Activated T-cell treated with anti-CD3 and anti-CD28 coated beads for 48 hours (primary cell): Measurements from ENCODE around the gene LAPTM5.
"Not testable (repeated sequence)": the region's sequence is repeated elsewhere in the genome, so short reads cannot be mapped to it uniquely, and the experiment has no call there.

Source experiments
- DNase-seq: peaks from one replicate; pipeline ENCODE4 v3.0.0-alpha.2; 2020; ENCODE audit warnings: low read depth

The LAPTM5 gene

DNA sequence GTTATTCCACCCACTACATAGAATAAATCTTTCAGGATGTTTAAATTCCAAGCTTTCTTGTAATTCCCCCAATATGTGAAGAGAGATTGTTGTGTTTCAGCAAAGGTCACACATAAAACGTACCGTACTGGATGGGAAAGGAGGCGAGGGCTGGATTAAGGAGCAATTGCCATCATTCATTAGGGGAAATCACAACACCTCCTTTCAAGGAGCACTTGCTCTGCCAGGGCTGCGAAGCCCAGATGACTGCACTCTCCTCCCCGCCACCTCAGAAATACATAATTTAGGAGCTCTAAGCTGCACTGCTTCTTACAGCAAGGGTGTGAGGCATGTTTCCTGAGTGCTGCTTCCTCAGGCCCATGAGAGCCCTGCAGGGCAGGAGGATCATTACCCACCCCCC lies 63.8 kb downstream of the LAPTM5 start:
- DNase-seq: no peak

DNA sequence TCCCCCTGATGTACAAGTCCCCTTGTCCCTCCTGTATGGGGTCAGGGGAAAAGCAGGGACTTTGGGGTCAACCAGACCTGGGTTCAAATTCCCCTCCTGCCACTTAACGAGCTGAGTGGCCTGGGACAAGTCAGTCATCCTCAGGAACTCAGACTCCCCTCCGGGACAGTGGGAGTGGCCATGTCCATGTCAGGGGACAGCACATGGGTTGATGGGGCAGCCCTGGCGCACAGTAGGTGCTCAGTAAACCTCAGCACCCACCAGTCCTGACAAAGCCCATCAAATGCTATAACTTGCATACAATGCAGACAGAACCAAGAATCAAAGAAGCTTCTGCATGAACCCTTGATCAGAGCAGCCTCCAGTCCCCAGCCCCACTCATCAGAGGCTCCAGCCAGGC lies 64.2 kb downstream of the LAPTM5 start:
- DNase-seq: no peak

DNA sequence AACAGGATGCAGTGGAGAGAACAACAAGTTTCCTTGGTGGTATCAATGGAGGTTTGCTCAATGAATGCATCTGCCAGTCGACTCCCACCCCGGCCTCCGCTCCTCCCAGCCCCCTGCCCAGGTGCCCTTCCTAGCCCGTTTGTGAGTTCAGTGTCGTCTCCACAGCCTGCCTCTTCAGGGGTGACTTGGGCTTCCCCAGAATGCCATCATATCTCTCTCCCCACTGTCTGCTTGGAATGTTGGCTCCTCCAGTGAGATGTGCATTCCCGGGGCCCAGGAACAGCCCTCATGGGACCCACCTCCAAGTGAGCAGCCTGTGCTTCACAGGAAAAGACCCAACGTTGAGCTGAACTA lies 64.6 kb downstream of the LAPTM5 start:
- DNase-seq: no peak

DNA sequence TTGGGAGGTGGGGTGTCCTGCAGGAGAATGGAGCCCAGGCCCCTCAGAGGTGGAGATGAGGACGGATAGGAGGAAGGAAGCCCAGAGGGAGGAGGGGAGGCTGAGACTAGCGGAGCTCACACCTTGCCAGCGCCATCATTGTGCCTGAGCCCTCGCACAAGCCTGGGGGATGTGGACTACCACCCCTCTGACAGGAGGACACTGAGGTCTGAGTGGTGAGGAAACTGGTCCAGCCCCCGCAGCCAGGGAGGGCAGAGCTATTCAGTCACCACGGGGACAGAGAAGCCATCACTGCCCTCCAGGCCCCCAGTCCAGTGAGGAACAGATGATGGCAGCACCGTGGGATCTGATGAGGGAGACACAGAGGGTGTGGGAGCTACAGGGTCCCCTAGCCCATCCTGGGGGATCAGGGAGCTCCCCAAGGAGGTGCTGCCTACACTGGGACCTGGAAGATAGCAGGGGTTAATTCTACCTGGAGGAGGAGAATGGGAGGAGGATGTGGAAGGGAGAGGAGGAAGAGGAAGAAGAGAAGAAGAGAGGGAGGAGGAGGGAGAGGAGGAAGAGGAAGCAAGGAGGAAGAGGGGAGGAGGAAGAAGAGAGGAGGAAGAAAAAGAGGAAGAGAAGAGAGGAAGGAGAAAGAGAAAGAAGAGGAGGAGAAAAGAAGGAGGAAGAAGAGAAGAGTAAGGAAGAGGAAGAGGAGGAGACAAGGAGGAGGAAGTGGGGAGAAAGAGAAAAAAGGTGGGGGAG lies 65.2 kb downstream of the LAPTM5 start:
- DNase-seq: no peak

DNA sequence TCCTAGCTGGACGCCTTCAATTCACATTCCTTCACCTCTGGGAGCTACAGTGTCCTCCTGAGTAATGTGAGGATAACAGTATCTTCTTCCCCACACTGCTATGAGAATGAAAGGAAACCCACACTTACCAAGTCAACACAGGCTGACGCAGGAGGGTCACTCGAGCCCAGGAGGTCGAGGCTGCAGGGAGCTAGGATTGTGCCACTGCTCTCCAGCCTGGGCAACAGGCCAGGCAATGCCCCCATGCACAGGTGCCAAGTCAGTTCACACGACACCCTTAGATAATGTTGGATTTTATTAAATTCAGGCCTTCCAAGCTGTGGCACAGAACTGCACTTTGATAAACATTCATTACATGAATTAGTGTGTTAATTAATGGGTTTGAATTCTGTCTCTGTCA lies 66.1 kb downstream of the LAPTM5 start:
- DNase-seq: no peak

DNA sequence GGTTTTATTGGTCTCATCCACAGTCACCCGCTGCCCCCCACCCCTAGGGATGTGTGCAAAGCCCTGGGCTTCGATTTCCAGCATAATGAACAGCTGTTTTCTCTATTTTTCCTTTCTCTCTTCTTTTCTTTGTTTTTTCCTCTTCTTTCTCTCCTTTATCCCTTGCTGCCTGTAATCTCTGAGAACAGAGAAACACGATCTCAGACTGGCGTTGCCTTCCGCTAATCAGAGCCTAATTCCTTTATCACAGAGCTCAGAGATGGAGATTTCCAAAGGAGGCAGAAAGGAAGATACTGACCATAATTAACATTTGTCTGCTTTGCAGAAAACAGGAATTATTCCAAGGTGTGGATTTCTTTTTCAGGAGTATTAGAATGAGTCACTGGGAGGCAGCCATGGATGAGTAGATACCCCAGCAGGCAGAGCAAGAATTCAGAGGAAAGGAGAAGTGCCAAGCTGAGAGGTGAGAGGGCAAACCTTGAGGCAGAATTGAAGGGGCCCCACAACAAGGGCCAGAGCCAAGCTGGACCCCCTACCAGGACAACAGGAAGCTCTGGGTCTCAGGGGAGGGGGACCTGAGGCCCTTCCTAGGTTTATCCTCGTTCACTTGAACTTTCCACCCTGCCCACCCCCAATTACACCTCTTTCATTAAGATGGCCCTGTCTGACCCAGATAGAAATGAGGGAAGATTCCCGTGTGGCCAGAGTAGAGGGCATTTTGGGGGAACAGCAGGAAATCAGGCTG lies 67.5 kb downstream of the LAPTM5 start:
- DNase-seq: no peak

DNA sequence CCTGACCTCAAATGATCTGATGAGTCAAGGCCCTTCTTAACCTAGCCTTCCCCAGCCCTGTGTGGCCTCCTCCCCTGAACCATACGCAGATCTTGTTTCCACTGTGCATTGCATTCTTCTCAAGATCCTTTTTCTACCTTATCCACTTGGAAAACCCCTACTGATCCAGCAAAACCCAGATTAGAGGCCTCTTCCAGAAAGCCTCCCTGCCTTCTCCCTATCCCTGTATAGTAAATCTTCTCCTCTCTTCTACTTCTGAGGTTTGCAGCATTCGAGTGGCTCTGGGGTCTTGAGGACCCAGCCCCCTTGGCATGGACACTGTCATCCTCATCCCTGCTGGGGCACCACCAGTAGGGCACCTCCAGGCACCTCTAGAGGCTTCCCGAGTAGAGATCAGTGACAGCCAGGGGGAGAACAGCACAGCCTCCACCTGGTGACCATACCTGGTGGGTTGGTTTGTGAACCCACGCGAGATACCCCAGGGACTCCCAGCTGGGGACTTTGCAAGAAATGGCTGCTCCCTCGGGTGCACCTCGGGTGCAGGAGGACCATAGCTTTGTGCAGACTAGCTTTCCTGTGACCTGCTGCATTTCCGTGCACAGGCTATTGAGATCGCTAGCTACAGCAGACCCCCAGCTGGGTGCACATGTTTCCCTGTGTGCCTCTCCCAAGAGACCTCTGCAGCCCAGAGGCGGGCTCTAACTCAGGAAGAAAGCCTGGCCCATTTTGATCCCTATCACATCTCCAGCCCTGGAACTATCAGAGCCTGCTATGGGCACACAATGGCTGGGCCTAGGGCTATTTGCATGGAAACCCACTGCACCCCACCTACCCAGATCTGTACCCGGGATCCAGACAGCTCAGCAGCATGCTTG lies 68.4 kb downstream of the LAPTM5 start:
- DNase-seq: no peak

DNA sequence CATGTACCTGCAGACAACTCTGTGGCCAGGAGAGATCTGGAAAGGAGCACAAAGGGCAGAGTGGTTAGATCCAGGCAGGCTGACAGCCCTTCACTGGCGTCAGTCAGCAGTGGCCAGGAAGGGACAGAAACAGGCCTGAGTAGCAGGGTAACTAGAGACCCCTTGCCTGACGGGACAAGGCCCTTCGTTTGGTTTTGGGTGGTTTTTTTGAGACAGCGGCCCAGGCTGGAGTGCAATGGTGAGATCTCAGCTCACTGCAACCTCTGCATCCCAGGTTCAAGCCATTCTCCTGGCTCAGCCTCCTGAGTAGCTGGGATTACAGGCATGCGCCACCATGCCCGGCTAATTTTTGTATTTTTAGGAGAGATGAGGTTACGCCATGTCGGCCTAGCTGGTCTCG lies 69.1 kb downstream of the LAPTM5 start:
- not testable (repeated sequence) for DNase-seq

DNA sequence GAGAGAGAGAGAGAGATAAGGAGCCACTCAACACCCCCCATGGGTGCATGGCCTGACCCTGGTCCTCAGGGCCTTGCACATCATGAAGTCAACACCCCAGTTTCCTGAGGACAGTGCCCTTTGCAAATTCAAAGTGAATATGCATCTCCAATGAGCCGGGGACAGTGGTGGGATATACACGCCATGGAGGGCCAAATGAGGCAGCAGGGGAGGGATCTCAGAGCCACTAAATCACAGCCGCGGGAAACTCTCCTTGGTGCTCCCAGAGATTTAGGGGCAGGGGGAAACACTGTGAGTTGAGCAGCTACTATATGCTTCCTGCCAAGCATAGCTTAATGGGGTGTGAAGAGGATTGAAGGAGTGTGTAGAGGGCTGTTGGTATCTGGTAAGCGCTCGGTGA lies 69.7 kb downstream of the LAPTM5 start:
- DNase-seq: no peak

DNA sequence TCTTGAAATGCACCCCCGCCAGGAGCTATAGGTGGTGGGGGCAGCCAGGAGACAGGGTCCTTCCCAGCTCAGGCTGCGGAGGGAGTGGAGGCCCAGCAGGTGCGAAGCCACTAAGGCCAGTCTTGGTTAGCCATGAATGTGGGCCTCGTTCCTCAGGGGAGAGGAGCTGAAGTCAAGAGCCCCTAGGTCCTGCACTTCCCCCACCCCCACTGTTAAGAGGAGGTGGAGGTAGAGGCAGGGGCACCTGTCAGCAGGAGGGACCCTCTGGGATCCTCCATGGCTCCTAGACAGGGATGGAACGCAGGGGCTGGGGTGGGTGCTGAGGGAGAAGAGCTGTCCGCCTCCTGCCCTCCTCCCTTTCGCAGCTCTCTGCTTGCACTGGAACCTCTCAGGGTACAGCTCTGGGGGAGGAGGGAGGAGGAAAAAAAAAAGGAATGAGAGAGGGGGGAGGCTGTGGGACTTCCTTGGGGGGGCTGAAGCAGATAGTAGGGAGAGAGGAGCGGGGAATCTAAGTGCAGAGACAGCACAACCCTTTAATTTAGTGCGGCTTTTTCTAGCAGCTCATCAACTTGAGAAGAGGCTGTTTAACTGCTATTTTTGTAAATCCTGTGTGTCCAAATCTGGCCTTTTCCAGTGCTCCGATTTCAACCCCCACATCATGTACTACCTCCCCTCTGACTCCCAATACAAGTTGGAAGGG lies 71.2 kb downstream of the LAPTM5 start:
- no peak for DNase-seq

DNA sequence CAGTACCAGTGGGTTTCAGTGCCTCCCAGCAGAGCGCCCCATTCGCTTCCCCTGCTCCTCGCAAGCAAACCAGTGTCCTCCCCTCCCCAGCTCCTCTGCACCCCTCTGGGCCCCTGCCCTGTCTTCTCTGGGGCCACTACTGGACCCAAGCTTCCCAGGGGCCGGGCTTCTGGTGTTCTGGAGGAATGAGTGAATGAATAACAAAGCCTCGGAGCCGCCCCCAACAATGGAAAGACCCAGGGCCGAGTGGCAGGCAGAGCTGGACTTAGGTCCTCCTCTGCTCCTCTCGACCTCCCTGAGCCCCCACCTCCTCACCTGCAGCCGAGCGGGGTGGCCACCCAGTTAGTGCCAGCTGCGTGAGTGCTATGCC lies 71.8 kb downstream of the LAPTM5 start:
- no peak for DNase-seq

DNA sequence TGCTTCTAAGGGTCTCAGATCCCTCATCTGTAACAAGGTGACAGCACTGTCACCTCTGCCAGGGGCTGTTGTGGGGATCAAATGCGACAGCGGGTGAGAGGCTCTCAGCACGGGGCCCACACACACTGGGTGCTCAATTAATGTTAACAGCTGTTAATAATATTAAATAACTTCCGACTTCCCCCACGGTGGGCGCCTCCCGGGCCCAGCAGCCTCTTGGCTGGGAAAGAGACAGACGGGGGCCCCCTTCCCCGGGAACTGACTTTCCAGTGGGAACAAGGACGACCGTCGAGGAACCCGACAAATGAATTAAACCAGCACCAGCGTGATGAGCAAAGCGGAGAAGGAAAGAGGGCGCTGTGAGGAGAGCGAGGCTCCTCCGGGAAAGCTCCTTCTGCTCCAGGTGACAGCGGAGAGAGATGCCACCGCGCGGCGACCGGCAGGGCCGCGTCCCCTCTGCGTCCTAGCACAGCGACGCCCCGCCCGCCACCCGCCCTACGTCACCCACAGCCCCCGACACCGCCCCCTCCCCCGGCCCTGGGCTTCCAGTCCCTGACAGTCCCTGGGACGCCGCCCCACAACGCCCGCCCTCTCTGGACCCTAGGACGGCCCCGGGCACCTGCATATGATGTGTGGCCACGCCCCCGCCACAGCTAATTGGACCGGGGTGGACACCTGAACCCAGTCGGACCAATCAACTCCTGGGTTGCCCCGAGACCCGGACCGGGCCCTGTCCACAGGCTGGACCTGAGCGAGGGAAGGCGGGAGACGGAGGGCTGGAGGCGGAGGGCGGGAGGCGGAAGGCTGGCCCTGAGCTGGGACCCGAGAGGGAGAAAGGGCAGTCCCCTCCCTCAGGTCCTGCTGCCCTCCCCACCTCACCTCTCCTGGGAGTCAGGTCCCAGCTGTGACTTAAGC lies 72.4 kb downstream of the LAPTM5 start:
- DNase-seq: peak; percentile 6

DNA sequence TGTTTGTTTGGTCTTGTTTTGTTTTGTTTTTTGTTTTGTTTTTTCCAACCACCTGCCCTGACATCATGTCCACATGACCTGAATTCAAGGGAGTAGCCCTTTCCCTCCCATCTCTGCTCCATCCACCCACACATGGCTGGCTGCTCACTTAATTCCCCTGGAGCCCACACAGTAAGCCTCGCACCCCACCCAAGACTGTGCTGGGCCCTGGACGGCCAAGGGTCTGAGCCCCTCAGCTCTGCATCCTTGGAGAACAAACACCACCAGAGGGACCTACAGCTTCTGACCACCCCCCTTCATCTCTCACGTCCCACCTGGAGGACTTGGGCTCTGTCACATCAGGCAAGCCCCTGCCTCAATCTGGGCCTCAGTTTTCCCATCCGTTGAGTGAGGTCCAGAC lies 73.3 kb downstream of the LAPTM5 start:
- DNase-seq: no peak

DNA sequence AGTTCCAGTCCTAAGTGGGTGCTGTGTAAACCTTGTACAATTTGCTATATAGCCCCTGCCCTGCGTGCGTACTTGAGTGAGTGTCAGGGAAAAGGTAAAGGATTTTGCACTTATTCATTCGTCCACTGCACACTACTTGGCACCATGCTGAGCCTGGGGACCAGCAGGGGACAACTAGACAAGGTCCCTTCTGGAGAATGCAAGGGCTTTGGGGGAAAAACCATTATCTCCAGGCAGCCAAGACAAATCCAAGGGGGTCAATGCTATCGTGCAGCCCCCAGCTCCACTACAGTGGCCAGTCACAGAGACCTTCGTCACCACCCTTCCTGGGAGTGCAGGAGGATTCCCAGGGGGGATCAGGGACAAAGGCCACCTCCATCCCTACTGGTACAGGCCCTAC lies 73.9 kb downstream of the LAPTM5 start:
- DNase-seq: no peak
